Astrocyte (in vitro differentiated cells and primary cell): ENCODE data around the gene ARL17B.
"Not testable (repeated sequence)": the region's sequence is repeated elsewhere in the genome, so short reads cannot be mapped to it uniquely, and the experiment has no call there.

Experiments
- EZH2 ChIP-seq: IDR thresholded peaks from 2 replicates; pipeline ENCODE4 v1.6.1; 2012; ENCODE audit warnings: mild to moderate bottlenecking, low read length, inconsistent platforms; ENCODE audit not compliant: insufficient read depth
- TF ChIP-seq, protein P1 (sequence below): IDR thresholded peaks from 2 replicates; pipeline ENCODE4 v1.5.1; 2011; ENCODE audit warnings: low read depth, mild to moderate bottlenecking, inconsistent platforms, low read length, moderate library complexity; ENCODE audit not compliant: insufficient read depth

- TF ChIP-seq, protein P1, sequence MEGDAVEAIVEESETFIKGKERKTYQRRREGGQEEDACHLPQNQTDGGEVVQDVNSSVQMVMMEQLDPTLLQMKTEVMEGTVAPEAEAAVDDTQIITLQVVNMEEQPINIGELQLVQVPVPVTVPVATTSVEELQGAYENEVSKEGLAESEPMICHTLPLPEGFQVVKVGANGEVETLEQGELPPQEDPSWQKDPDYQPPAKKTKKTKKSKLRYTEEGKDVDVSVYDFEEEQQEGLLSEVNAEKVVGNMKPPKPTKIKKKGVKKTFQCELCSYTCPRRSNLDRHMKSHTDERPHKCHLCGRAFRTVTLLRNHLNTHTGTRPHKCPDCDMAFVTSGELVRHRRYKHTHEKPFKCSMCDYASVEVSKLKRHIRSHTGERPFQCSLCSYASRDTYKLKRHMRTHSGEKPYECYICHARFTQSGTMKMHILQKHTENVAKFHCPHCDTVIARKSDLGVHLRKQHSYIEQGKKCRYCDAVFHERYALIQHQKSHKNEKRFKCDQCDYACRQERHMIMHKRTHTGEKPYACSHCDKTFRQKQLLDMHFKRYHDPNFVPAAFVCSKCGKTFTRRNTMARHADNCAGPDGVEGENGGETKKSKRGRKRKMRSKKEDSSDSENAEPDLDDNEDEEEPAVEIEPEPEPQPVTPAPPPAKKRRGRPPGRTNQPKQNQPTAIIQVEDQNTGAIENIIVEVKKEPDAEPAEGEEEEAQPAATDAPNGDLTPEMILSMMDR, result not testable (repeated sequence)
- TF ChIP-seq EZH2, result not testable (repeated sequence)
Measured at GRCh38 chr17:46342131-46342530, 19.4 kb downstream of the ARL17B start.
